Cardiac muscle cell (in vitro differentiated cells and primary cell): ENCODE data around the gene SIMC1. TPM values are rescaled to one million over a fixed set of nuclear protein-coding genes. Genes with fewer than 3 reads are reported as not detected.

Experiments
- DNase-seq, 2 donors: peaks; one replicate each; pipeline versions ENCODE4 v3.0.0 to v3.0.0-alpha.2; 2010 to 2017; ENCODE audit warnings: low read depth in 1 of 2, low spot score in 1 of 2
- H3K27ac ChIP-seq: fragments of 200-600 bp; sonication (generic); 2 replicates; pipeline ENCODE4 v1.5.1; 2016
- H3K27me3 ChIP-seq: fragments of 200-600 bp; sonication (generic); 2 replicates; pipeline ENCODE4 v1.6.0; 2016; ENCODE audit warnings: control low read depth
- H3K36me3 ChIP-seq: fragments of 200-600 bp; sonication (generic); 2 replicates; pipeline ENCODE4 v1.5.1; 2016; ENCODE audit warnings: control low read depth
- H3K4me1 ChIP-seq: fragments of 200-600 bp; sonication (generic); 2 replicates; pipeline ENCODE4 v1.8.1; 2017; ENCODE audit warnings: low read depth, mild to moderate bottlenecking, mixed run types
- H3K4me3 ChIP-seq: fragments of 200-600 bp; sonication (generic); 2 replicates; pipeline ENCODE4 v1.5.1; 2016; ENCODE audit warnings: mild to moderate bottlenecking
- H3K9me3 ChIP-seq: fragments of 200-600 bp; sonication (generic); 2 replicates; pipeline ENCODE4 v1.5.1; 2017; ENCODE audit warnings: low read depth, mild to moderate bottlenecking, control low read depth
- CTCF ChIP-seq: IDR thresholded peaks from 2 replicates; pipeline ENCODE4 v1.5.1; 2012; ENCODE audit warnings: low read depth, mild to moderate bottlenecking, low read length
- polyA plus RNA-seq: library from polyadenylated mRNA; unstranded; fragments of >200 nt; fragmentation: Nextera tagmentation; extraction: Ambion mirVana; gene quantifications from 2 replicates; pipeline ENCODE4 v1.2.1, GENCODE V29; 2016
- total RNA-seq: library from RNA; depleted of rRNA; stranded (reverse); fragments of >200 nt; gene quantifications from 2 replicates; pipeline ENCODE4 v1.2.3, GENCODE V29; 2016

SIMC1 gene
- total and polyA plus RNA-seq, 2 experiments from 2014 or later, result 17.0 to 21.4 TPM

GRCh38 chr5:176388444-176389134 lies 150.4 kb downstream of the SIMC1 start, which contains the start of the genes HIGD2A and NOP16:
Gene HIGD2A (plus strand): TSS chr5:176388751. CDS start chr5:176388820, 69 bp downstream.
Gene NOP16 (minus strand): TSS chr5:176388598. CDS start chr5:176388539, 59 bp downstream.
- Histone ChIP-seq H3K4me1 (peaks cover 7% of the 10 kb centered on the region), H3K27me3 (no peaks in the 10 kb centered on the region), H3K36me3 (peaks cover 11% of the 10 kb centered on the region), H3K4me3 (peak within 1 kb of the TSS; percentile 62), H3K9me3 (no peaks in the 10 kb centered on the region), H3K27ac (peak within 1 kb of the TSS; percentile 97)
- peak; percentile 99 to 100 for DNase-seq
- no peak for TF ChIP-seq CTCF

GRCh38 chr5:176389135-176390123 lies 151.2 kb downstream of the SIMC1 start:
- Histone ChIP-seq H3K4me3 (peak overlapping the region; percentile 62), H3K36me3 (peaks cover 6% of the 10 kb centered on the region)
- no peak for TF ChIP-seq CTCF

GRCh38 chr5:176391479-176391878 lies 153.3 kb downstream of the SIMC1 start:
- Histone ChIP-seq H3K36me3 (no peaks in the 10 kb centered on the region), H3K9me3 (no peaks in the 10 kb centered on the region), H3K4me1 (peaks cover 22% of the 10 kb centered on the region), H3K27me3 (no peaks in the 10 kb centered on the region), H3K27ac (no peak overlapping the region), H3K4me3 (no peak overlapping the region)
- no peak for DNase-seq
- TF ChIP-seq CTCF, result no peak

More at GRCh38 chr5:176389135-176390123, 151.2 kb downstream of the SIMC1 start:
- Histone ChIP-seq H3K4me1 (peaks cover 7% of the 10 kb centered on the region), H3K9me3 (no peaks in the 10 kb centered on the region), H3K27me3 (no peaks in the 10 kb centered on the region), H3K27ac (peak overlapping the region; percentile 97)
- no peak for DNase-seq

GRCh38 chr5:176391999-176392398 lies 153.8 kb downstream of the SIMC1 start:
- TF ChIP-seq CTCF, result no peak
- no peak for DNase-seq
- H3K9me3 ChIP-seq, result no peaks in the 10 kb centered on the region
- H3K4me1 ChIP-seq, result peaks cover 25% of the 10 kb centered on the region
- H3K27me3 ChIP-seq, result no peaks in the 10 kb centered on the region
- no peak overlapping the region for H3K4me3 ChIP-seq
- H3K36me3 ChIP-seq, result no peaks in the 10 kb centered on the region
- H3K27ac ChIP-seq, result no peak overlapping the region

- Histone ChIP-seq H3K4me3 (no peak overlapping the region), H3K27me3 (no peaks in the 10 kb centered on the region), H3K36me3 (no peaks in the 10 kb centered on the region), H3K9me3 (no peaks in the 10 kb centered on the region), H3K27ac (no peak overlapping the region), H3K4me1 (peaks cover 20% of the 10 kb centered on the region)
- no peak for DNase-seq
- TF ChIP-seq CTCF, result no peak
Measured at GRCh38 chr5:176392526-176392925, 154.3 kb downstream of the SIMC1 start.
